CMK (cell line): ENCODE data around the gene RSPH10B.
"Not testable (repeated sequence)": the region's sequence is repeated elsewhere in the genome, so short reads cannot be mapped to it uniquely, and the experiment has no call there.

Experiments
- DNase-seq: peaks from one replicate; pipeline ENCODE4 v3.0.0-alpha.2; 2010; ENCODE audit warnings: low read depth

RSPH10B gene

GRCh38 chr7:5926263-5926870 is 44.1 kb downstream of the RSPH10B start:
- not testable (repeated sequence) for DNase-seq

- not testable (repeated sequence) for DNase-seq
Observed at GRCh38 chr7:5924630-5925029, 45.9 kb downstream of the RSPH10B start.

GRCh38 chr7:5924180-5924579 is 46.3 kb downstream of the RSPH10B start:
- not testable (repeated sequence) for DNase-seq

GRCh38 chr7:5916529-5916928 is 54.0 kb downstream of the RSPH10B start:
- DNase-seq: not testable (repeated sequence)

- not testable (repeated sequence) for DNase-seq
Observed at GRCh38 chr7:5908835-5909234, 61.7 kb downstream of the RSPH10B start.

GRCh38 chr7:5904726-5905125 is 65.8 kb downstream of the RSPH10B start:
- DNase-seq: not testable (repeated sequence)

- DNase-seq: not testable (repeated sequence)
Observed at GRCh38 chr7:5903002-5903401, 67.5 kb downstream of the RSPH10B start.

GRCh38 chr7:5898480-5899224 is 71.8 kb downstream of the RSPH10B start, which contains the start of gene CCZ1:
TSS of gene CCZ1 (plus strand) at chr7:5898733. CDS start at chr7:5898800, 67 bp downstream.
- peak; percentile 5 for DNase-seq

- not testable (repeated sequence) for DNase-seq
Observed at GRCh38 chr7:5897369-5897919, 73.0 kb downstream of the RSPH10B start.

GRCh38 chr7:5892498-5892897 is 78.0 kb downstream of the RSPH10B start:
- DNase-seq: no peak

- not testable (repeated sequence) for DNase-seq
Observed at GRCh38 chr7:5890244-5890643, 80.2 kb downstream of the RSPH10B start.

GRCh38 chr7:5888021-5888420 is 82.5 kb downstream of the RSPH10B start:
- DNase-seq: not testable (repeated sequence)

GRCh38 chr7:5884431-5884830 is 86.1 kb downstream of the RSPH10B start:
- DNase-seq: not testable (repeated sequence)

- DNase-seq: not testable (repeated sequence)
Observed at GRCh38 chr7:5880106-5880505, 90.4 kb downstream of the RSPH10B start.

GRCh38 chr7:5879591-5879990 is 90.9 kb downstream of the RSPH10B start:
- DNase-seq: not testable (repeated sequence)
